Measurements from ENCODE around the gene AOPEP.

Gene AOPEP

DNA sequence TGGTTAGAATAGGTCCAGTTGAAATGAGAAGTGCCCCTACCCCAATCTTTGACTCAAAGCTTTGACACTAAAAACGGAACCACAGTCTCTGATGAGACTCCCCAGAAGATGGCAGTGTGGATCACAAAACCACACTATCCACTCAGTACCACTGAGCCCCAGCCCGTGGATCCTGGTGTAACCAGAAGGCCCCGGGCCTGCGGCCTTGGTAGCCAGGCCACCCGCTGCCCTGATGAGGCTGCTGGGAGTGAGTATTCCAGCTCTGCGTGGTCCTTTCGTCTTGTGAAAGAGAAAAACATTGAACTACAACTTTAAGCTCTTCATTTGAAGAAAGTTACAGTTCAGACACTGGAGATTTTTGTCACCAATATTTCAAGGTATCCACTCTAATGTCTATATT is 45.0 kb upstream of the AOPEP start:
- TF ChIP-seq, protein P1, sequence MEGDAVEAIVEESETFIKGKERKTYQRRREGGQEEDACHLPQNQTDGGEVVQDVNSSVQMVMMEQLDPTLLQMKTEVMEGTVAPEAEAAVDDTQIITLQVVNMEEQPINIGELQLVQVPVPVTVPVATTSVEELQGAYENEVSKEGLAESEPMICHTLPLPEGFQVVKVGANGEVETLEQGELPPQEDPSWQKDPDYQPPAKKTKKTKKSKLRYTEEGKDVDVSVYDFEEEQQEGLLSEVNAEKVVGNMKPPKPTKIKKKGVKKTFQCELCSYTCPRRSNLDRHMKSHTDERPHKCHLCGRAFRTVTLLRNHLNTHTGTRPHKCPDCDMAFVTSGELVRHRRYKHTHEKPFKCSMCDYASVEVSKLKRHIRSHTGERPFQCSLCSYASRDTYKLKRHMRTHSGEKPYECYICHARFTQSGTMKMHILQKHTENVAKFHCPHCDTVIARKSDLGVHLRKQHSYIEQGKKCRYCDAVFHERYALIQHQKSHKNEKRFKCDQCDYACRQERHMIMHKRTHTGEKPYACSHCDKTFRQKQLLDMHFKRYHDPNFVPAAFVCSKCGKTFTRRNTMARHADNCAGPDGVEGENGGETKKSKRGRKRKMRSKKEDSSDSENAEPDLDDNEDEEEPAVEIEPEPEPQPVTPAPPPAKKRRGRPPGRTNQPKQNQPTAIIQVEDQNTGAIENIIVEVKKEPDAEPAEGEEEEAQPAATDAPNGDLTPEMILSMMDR (IDR thresholded peaks at IDR 0.05; ENCODE audit: insufficient read depth, low read length, poor library complexity, severe bottlenecking) = peak; percentile 65

DNA sequence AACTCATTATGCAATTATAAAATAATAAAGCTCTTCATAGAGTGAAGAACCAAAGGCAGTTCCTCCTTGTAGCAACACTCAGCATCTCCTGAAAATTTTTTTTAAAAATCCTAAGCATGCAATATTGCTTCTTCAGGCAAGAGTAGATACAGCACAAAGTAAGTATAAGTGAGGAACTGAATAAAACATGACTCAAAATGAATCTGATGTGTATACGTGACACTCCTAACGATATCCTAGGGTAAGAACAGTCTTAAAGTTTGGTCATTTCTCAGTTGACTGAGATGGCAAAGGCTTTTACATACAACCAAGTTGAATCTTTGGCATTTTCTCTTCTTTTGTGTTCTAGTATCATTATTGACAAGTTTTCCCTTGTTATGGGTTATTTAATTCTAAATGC is 41.1 kb upstream of the AOPEP start:
- Histone ChIP-seq H3K36me3 (ENCODE audit: control insufficient read depth, insufficient read depth, low read length) (no peaks in the 10 kb centered on the region), H3K4me3 (replicated peaks; ENCODE audit: low read depth, low read length) (no peak overlapping the region), H3K27me3 (replicated peaks; ENCODE audit: control insufficient read depth, insufficient read depth, low read length) (no peaks in the 10 kb centered on the region; the same call in 1 of the 2 replicates)
- no peak for DNase-seq (ENCODE audit: extremely low read depth, insufficient read length)
- TF ChIP-seq, protein P1 (IDR thresholded peaks at IDR 0.05; ENCODE audit: insufficient read depth, low read length, poor library complexity, severe bottlenecking) = no peak

More for the DNA sequence above, 45.0 kb upstream of the AOPEP start:
- Histone ChIP-seq H3K27me3 (replicated peaks; ENCODE audit: control insufficient read depth, insufficient read depth, low read length) (no peaks in the 10 kb centered on the region), H3K4me3 (replicated peaks; ENCODE audit: low read depth, low read length) (no peak overlapping the region), H3K36me3 (ENCODE audit: control insufficient read depth, insufficient read depth, low read length) (no peaks in the 10 kb centered on the region)
- DNase-seq (ENCODE audit: extremely low read depth, insufficient read length) = peak; percentile 21

DNA sequence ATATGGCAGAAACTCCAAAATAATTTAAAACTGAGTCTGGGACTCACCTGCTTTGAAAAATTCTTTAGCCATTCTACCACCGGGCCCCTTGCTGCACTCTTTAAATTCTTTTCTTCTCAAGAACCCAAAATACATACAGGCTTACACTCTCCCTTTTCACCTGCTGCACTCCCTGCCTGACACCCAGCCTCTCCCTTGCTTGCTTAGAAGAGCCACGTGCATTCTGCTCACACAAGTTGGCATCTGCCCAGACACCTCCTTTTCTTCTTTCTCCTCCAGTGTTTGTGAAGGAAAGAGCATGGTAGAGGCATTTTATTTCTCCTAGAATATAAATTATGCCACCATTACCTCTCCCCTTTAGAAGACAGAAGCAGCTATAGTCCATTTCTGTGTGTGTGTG is 39.0 kb upstream of the AOPEP start:
- TF ChIP-seq, protein P1 (IDR thresholded peaks at IDR 0.05; ENCODE audit: insufficient read depth, low read length, poor library complexity, severe bottlenecking) = no peak
- no peak overlapping the region for H3K4me3 ChIP-seq (replicated peaks; ENCODE audit: low read depth, low read length)
- no peaks in the 10 kb centered on the region for H3K36me3 ChIP-seq (ENCODE audit: control insufficient read depth, insufficient read depth, low read length)
- no peaks in the 10 kb centered on the region; the same call in 1 of the 2 replicates for H3K27me3 ChIP-seq (replicated peaks; ENCODE audit: control insufficient read depth, insufficient read depth, low read length)
- DNase-seq (ENCODE audit: extremely low read depth, insufficient read length) = no peak

DNA sequence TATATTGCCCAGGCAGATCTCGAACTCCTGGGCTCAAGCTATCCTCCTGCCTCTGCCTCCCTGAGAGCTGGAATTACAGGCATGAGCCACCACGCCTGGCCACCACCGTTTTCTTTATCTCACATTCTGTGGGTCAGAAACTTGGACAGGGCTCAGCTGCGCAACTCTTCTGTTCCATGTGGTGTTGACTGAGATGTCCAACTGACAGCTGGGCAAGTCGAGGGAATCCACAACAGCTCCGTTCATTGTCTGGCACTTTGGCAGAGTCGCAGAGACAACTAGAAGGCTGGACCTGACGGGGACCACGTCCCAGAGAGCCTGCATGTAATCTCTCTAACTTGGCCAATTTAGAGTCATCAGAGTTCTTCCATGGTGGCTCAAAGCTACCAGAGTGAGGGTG is 36.2 kb upstream of the AOPEP start:
- TF ChIP-seq, protein P1 (IDR thresholded peaks at IDR 0.05; ENCODE audit: insufficient read depth, low read length, poor library complexity, severe bottlenecking) = no peak
- H3K27me3 ChIP-seq (replicated peaks; ENCODE audit: control insufficient read depth, insufficient read depth, low read length) = no peaks in the 10 kb centered on the region; the same call in 1 of the 2 replicates
- H3K36me3 ChIP-seq (ENCODE audit: control insufficient read depth, insufficient read depth, low read length) = no peaks in the 10 kb centered on the region
- no peak overlapping the region for H3K4me3 ChIP-seq (replicated peaks; ENCODE audit: low read depth, low read length)
- DNase-seq (ENCODE audit: extremely low read depth, insufficient read length) = no peak

DNA sequence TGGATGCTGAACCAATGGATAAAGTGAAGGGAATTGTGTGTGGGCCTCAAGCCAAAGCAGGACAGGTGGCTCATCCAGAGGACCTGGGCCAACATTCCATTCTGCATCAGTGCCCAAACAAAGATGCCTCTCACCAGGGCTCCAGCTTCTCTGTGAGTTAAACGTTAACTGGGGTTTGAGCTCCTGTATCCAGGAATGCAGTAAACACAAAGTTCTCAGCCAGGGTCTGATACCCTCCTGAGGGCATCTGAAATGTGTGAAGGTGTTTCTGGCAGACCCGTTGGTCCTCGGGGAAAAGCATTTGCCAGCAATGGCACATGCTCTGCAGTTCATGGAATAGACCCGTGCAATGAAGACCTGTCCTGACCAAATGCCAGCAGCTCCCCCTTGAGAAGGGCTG is 33.9 kb upstream of the AOPEP start:
- TF ChIP-seq, protein P1 (IDR thresholded peaks at IDR 0.05; ENCODE audit: insufficient read depth, low read length, poor library complexity, severe bottlenecking) = no peak
- Histone ChIP-seq H3K36me3 (ENCODE audit: control insufficient read depth, insufficient read depth, low read length) (no peaks in the 10 kb centered on the region), H3K27me3 (replicated peaks; ENCODE audit: control insufficient read depth, insufficient read depth, low read length) (no peaks in the 10 kb centered on the region; the same call in 1 of the 2 replicates), H3K4me3 (replicated peaks; ENCODE audit: low read depth, low read length) (no peak overlapping the region)
- no peak for DNase-seq (ENCODE audit: extremely low read depth, insufficient read length)

Data from GM06990 (cell line).